ENCODE data around the gene SHOC2. TPM values are rescaled to one million over a fixed set of nuclear protein-coding genes. Genes with fewer than 3 reads are reported as not detected.

SHOC2 gene
- total RNA-seq, 4 donors from 2014 or later: 38.6 to 124 (median 68.2) TPM

DNA sequence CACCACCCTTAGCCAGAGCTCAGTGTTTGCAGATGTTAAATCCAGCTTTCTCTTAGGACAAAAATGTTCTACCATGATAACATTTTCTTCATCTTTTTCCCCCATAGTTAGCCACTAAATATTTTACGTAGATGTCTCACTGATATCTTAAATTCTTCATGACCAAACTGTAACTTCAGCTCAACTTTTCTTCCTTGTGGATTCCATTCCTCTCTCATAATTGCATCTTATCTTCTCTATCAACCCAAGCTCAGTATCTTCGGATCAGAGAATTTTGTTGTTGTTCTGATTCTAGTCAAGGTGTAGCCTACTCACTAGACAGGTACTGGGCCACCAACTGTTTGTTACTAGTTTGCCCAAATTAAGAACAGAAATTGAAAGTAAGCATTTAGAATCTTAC lies 60.2 kb downstream of the SHOC2 start:
- Histone ChIP-seq H3K4me1 (no peaks in the 10 kb centered on the region), H3K9me3 (no peaks in the 10 kb centered on the region), H3K27me3 (no peaks in the 10 kb centered on the region), H3K36me3 (no peaks in the 10 kb centered on the region), H3K27ac (no peak overlapping the region), H3K4me3 (no peak overlapping the region)
- TF ChIP-seq, protein P1, sequence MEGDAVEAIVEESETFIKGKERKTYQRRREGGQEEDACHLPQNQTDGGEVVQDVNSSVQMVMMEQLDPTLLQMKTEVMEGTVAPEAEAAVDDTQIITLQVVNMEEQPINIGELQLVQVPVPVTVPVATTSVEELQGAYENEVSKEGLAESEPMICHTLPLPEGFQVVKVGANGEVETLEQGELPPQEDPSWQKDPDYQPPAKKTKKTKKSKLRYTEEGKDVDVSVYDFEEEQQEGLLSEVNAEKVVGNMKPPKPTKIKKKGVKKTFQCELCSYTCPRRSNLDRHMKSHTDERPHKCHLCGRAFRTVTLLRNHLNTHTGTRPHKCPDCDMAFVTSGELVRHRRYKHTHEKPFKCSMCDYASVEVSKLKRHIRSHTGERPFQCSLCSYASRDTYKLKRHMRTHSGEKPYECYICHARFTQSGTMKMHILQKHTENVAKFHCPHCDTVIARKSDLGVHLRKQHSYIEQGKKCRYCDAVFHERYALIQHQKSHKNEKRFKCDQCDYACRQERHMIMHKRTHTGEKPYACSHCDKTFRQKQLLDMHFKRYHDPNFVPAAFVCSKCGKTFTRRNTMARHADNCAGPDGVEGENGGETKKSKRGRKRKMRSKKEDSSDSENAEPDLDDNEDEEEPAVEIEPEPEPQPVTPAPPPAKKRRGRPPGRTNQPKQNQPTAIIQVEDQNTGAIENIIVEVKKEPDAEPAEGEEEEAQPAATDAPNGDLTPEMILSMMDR (IDR thresholded peaks at IDR 0.05): no peak
- no peak for TF ChIP-seq POLR2A (IDR thresholded peaks at IDR 0.05)
- DNase-seq: no peak

DNA sequence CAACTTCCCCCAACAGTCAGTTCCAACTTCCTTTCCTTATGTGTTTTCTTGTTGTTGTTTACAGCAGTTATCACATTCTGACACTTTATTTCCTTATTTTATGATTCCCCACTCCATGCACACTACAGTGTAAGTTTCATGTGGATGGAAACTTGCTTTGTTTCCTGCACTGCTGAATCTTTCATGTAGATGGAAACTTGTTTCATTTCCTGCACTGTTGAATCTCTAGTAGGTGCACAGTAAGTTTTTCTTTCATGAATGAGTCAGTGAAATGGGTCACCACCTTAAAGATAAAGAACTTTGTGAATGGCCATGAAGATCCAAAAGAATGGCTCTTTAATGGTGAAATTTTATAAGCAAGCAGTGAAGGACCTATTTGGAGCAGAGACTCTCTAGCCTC lies 61.4 kb downstream of the SHOC2 start:
- H3K27ac ChIP-seq: no peak overlapping the region
- no peaks in the 10 kb centered on the region for H3K9me3 ChIP-seq
- no peak for DNase-seq
- H3K4me3 ChIP-seq: no peak overlapping the region
- H3K4me1 ChIP-seq: no peaks in the 10 kb centered on the region
- H3K36me3 ChIP-seq: peaks cover 0 to under 1% (median 0%) of the 10 kb centered on the region in 3 donors
- TF ChIP-seq POLR2A (IDR thresholded peaks at IDR 0.05): no peak
- TF ChIP-seq, protein P1 (IDR thresholded peaks at IDR 0.05): no peak
- no peaks in the 10 kb centered on the region for H3K27me3 ChIP-seq

DNA sequence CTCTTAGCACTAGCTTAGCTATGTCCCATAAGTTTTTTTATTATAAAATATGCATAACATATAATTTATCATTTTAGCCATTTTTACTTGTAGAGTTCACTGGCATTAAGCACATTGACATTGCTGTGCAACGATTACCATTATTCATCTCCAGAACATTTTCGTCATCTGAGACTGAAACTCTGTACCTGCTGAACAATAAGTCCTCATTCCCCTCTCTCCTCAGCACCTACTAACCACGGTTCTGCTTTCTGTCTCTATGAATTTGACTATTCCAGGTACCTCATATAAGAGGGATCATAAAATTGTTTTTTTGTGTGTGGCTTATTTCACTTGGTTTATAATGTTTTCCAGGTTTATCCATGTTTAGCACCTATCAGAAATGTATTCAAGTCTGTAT lies 64.1 kb downstream of the SHOC2 start:
- H3K27me3 ChIP-seq: no peaks in the 10 kb centered on the region

DNA sequence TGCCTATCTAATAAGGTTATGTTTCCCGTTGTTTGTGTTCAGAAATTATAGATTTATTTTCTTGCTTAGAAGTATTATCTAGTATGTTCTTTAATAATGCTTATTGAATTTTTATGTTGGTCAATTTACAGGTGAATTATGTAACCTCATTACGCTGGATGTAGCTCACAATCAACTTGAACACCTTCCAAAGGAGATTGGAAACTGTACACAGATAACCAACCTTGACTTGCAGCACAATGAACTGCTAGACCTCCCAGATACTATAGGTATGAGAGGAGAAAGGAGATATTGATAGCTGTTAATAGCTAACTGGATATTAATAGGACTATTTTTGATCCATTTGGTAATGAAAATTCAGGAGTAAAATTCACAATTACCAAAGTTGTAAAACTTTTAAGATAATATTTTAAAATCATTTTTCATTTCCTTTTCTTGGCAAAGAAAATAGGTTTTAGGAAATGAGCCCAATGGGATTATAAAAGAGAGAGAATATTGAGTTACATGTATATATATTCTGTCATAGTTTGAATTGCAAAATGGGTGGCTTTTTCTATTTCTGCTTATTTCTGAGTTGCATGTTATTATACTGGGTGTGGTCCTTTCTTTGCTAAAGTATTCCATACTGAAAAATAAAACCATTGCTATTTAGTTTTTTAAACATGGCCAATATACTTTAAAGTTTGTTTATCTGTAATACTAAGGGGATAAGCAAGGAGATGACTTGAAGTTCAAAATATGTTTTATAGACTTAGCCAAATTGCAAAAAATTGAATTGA lies 66.3 kb downstream of the SHOC2 start:
- TF ChIP-seq, protein P1 (IDR thresholded peaks at IDR 0.05): no peak
- TF ChIP-seq POLR2A (IDR thresholded peaks at IDR 0.05): no peak
- Histone ChIP-seq H3K9me3 (no peaks in the 10 kb centered on the region), H3K27ac (no peak overlapping the region), H3K4me1 (no peaks in the 10 kb centered on the region), H3K4me3 (no peak overlapping the region), H3K36me3 (peaks cover 0 to 10% (median 0%) of the 10 kb centered on the region in 3 donors), H3K27me3 (no peaks in the 10 kb centered on the region)
- DNase-seq: no peak

More for the DNA sequence above, 64.1 kb downstream of the SHOC2 start:
- Histone ChIP-seq H3K9me3 (no peaks in the 10 kb centered on the region), H3K27ac (no peak overlapping the region), H3K36me3 (peaks cover 0 to 10% (median 0%) of the 10 kb centered on the region in 3 donors), H3K4me1 (no peaks in the 10 kb centered on the region), H3K4me3 (no peak overlapping the region)
- no peak for DNase-seq
- TF ChIP-seq, protein P1 (IDR thresholded peaks at IDR 0.05): no peak
- no peak for TF ChIP-seq POLR2A (IDR thresholded peaks at IDR 0.05)

DNA sequence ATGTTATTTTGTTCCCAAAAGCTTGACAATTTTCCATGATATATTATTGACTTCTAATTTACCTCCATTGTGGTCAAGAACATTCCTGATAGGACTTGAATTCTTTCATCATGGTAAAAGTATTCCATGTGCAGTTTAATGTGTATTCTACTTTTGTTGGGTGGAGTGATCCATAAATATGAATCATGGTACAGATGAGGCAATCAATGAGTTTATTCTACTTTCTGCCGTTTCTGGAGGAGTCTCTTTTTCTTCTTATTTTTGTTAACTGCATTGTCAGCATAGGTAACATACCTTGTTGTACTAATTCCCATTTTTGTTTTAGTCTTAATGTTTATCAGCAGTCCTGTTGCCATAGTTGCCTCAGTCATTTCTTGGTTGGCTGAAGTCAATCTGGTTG lies 69.6 kb downstream of the SHOC2 start:
- DNase-seq: no peak
- Histone ChIP-seq H3K4me1 (no peaks in the 10 kb centered on the region), H3K36me3 (peaks cover 0 to 10% (median 0%) of the 10 kb centered on the region in 3 donors), H3K27ac (no peak overlapping the region), H3K4me3 (no peak overlapping the region), H3K27me3 (no peaks in the 10 kb centered on the region), H3K9me3 (no peaks in the 10 kb centered on the region)
- TF ChIP-seq, protein P1 (IDR thresholded peaks at IDR 0.05): no peak
- no peak for TF ChIP-seq POLR2A (IDR thresholded peaks at IDR 0.05)

All from Peyer's patch (tissue), 4 donors.